OCI-LY3 (cell line): ENCODE measurements around the gene VWA3A.

ENCODE experiments used
- H2AFZ ChIP-seq: fragments of 200-600, 300-600 bp; shearing (Covaris generic); 2 replicates; pipeline ENCODE4 v1.6.0; 2014; ENCODE audit warnings: antibody characterized with exemption, low read depth, low read length
- H3K27ac ChIP-seq: fragments of 200-600, 300-600 bp; sonication (generic); 2 replicates; pipeline ENCODE4 v1.5.1; 2014; ENCODE audit warnings: mild to moderate bottlenecking, low read length, moderate library complexity, mixed read lengths
- H3K27me3 ChIP-seq: fragments of 200-600, 300-600 bp; sonication (generic); 2 replicates; pipeline ENCODE4 v1.6.1; 2014; ENCODE audit warnings: low read depth, low read length, mixed read lengths
- H3K36me3 ChIP-seq: fragments of 200-600, 300-600 bp; sonication (generic); replicated peaks from 2 replicates; pipeline ENCODE3; 2014; ENCODE audit warnings: low read depth, low read length, mixed read lengths
- H3K4me1 ChIP-seq: fragments of 300-600, 200-600 bp; sonication (generic); 2 replicates; pipeline ENCODE4 v1.6.1; 2014; ENCODE audit warnings: low read length, mixed read lengths
- H3K4me2 ChIP-seq: fragments of 200-600, 300-600 bp; sonication (generic); 2 replicates; pipeline ENCODE4 v1.6.1; 2014; ENCODE audit warnings: low read length, mixed read lengths
- H3K4me3 ChIP-seq: fragments of 300-600, 200-600 bp; sonication (generic); 2 replicates; pipeline ENCODE4 v1.5.1; 2014; ENCODE audit warnings: antibody characterized with exemption, mild to moderate bottlenecking, low read length, moderate library complexity
- H3K79me2 ChIP-seq: fragments of 300-600, 200-600 bp; shearing (Covaris generic); 2 replicates; pipeline ENCODE4 v1.6.1; 2014; ENCODE audit warnings: mild to moderate bottlenecking, low read length, mixed read lengths
- H3K9ac ChIP-seq: fragments of 300-600, 200-600 bp; shearing (Covaris generic); 2 replicates; pipeline ENCODE4 v1.6.0; 2014; ENCODE audit warnings: mild to moderate bottlenecking, low read length, moderate library complexity
- H3K9me3 ChIP-seq: fragments of 200-600, 300-600 bp; shearing (Covaris generic); 2 replicates; pipeline ENCODE4 v1.6.1; 2014; ENCODE audit warnings: low read length, mixed read lengths; ENCODE audit not compliant: insufficient read depth
- H4K20me1 ChIP-seq: fragments of 200-600, 300-600 bp; sonication (generic); 2 replicates; pipeline ENCODE4 v1.6.1; 2016; ENCODE audit warnings: low read length, mixed read lengths; ENCODE audit not compliant: insufficient read depth
- EZH2phosphoT487 ChIP-seq: fragments of 200-600 bp; shearing (Covaris generic); IDR thresholded peaks from 2 replicates; pipeline ENCODE4 v1.6.1; 2018; ENCODE audit warnings: antibody characterized with exemption, mixed run types, low read depth
- TF ChIP-seq, protein P1 (sequence below): fragments of 200-600, 300-600 bp; sonication (generic); IDR thresholded peaks from 2 replicates; pipeline ENCODE4 v1.5.1; 2014; ENCODE audit warnings: antibody characterized with exemption, low read length, low read depth

The VWA3A gene

DNA sequence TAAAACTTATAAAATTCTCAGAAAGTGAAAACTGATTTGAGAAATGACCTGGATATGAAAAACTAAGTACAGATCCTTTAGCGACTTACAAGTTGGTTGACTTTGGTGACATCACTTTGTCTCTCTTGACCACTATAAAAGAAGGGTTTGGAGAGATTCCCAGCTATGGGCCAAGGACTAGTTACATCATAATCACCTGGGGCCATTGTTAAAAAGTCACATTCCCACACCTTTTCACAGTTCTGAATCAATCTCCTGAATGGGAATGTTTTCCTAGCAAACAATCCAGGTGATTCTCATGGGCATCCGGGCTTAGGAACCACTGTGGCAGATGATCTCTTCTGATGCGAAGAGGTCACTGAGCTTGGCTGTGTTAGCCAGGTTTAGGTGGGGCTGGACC, 620 bp upstream of the VWA3A start:
- Histone ChIP-seq H3K79me2 (no peaks in the 10 kb centered on the region), H4K20me1 (no peaks in the 10 kb centered on the region), H3K4me2 (no peak overlapping the region), H3K27ac (no peak overlapping the region), H3K4me3 (no peak overlapping the region), H3K9ac (no peak overlapping the region), H3K27me3 (no peaks in the 10 kb centered on the region), H2AFZ (no peak overlapping the region), H3K9me3 (no peaks in the 10 kb centered on the region), H3K4me1 (peaks cover 12% of the 10 kb centered on the region), H3K36me3 (no peaks in the 10 kb centered on the region)
- no peak for TF ChIP-seq EZH2phosphoT487
- TF ChIP-seq, protein P1, sequence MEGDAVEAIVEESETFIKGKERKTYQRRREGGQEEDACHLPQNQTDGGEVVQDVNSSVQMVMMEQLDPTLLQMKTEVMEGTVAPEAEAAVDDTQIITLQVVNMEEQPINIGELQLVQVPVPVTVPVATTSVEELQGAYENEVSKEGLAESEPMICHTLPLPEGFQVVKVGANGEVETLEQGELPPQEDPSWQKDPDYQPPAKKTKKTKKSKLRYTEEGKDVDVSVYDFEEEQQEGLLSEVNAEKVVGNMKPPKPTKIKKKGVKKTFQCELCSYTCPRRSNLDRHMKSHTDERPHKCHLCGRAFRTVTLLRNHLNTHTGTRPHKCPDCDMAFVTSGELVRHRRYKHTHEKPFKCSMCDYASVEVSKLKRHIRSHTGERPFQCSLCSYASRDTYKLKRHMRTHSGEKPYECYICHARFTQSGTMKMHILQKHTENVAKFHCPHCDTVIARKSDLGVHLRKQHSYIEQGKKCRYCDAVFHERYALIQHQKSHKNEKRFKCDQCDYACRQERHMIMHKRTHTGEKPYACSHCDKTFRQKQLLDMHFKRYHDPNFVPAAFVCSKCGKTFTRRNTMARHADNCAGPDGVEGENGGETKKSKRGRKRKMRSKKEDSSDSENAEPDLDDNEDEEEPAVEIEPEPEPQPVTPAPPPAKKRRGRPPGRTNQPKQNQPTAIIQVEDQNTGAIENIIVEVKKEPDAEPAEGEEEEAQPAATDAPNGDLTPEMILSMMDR, result no peak

DNA sequence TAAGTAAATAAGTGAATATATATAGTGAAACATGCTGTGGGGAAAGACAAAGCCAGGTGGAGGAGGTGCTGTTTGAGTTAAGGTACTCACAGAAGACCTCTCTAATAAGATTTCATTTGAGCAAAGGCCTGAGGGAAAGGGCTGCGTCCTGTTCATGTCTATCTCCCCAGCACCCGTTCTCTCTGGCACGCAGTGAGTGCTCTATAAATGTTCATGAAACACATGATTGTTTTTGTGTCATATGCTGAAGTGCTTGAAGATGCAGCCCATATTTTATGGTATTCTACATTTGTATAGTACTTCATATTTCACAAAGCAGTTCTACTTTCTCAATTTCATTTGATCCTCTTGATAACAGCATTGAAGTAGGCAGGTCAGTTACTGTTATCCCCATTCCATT, 990 bp downstream of the VWA3A start:
- no peaks in the 10 kb centered on the region for H3K36me3 ChIP-seq
- H3K27me3 ChIP-seq, result no peaks in the 10 kb centered on the region
- H4K20me1 ChIP-seq, result no peaks in the 10 kb centered on the region
- no peaks in the 10 kb centered on the region for H3K79me2 ChIP-seq
- H2AFZ ChIP-seq, result no peak overlapping the region
- TF ChIP-seq, protein P1, result no peak
- TF ChIP-seq EZH2phosphoT487, result no peak
- peaks cover 12% of the 10 kb centered on the region for H3K4me1 ChIP-seq
- no peak overlapping the region for H3K27ac ChIP-seq
- no peaks in the 10 kb centered on the region for H3K9me3 ChIP-seq
- H3K4me2 ChIP-seq, result peak overlapping the region; percentile 45; the same call in 1 of the 2 replicates
- no peak overlapping the region for H3K9ac ChIP-seq
- no peak overlapping the region for H3K4me3 ChIP-seq

DNA sequence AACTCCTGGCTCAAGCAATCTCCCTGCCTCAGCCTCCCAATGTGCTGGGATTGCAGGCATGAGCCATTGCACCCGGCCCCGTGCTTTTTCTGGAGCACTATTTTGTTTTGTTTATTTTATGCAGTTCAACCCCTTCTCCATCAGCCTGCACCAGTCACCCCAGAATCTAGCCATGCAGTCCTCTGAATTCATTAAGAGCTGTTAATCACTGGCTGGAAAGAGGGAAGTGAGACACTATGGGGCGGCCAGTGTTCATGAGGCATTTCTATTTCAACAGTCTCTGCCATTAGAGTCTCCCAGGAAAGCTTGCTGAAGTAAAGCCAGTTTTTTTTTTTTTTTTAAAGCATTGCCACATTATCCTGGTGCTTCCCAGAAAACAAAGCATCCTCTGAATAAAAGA, 1.7 kb downstream of the VWA3A start:
- Histone ChIP-seq H3K4me2 (peak overlapping the region; percentile 45), H3K9ac (no peak overlapping the region), H3K27me3 (no peaks in the 10 kb centered on the region), H3K9me3 (no peaks in the 10 kb centered on the region), H3K36me3 (no peaks in the 10 kb centered on the region), H3K79me2 (no peaks in the 10 kb centered on the region), H4K20me1 (no peaks in the 10 kb centered on the region), H3K4me1 (peaks cover 17% of the 10 kb centered on the region), H3K27ac (no peak overlapping the region), H2AFZ (no peak overlapping the region), H3K4me3 (0 out of 2 replicates have a peak overlapping the region, but pooled peaks have one; percentile 3)
- TF ChIP-seq, protein P1, result no peak
- TF ChIP-seq EZH2phosphoT487, result no peak

DNA sequence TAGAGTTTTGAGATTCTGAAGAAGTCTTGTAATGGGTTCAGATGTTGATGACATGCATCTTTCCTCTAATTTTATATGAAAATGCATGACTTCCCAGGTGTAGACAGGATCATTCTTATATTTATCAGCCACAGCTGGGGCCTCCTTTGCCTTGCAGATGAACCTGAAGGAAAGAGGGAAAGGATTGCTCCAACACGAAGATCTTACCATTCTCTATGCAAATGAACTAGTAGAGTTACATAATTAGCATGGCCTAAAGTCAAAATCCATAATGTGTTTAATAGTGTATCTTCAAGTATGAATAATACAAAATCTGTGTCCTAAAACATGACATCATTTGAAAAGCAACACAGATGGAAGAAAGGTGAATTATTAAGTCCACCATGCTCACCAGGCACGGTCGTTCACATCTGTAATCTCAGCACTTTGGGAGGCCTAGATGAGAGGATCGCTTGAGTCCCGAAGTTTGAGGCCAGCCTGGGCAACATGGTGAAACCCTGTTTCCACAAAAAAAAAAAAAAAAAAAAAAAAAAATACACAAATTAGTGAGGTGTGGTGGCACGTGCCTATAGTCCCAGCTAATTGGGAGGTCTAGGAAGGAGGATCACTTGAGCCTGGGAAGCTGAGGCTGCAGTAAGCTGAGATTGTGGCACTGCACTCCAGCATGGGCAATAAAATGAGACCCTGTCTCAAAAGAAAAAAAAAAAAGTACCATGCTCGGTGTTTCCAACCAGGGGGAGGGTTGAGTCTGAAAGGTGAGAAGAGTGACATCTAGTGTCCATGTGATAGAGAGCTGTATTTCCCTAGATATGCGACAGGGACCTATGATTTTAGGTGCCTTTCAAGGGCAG, 6.3 kb downstream of the VWA3A start:
- H4K20me1 ChIP-seq, result no peaks in the 10 kb centered on the region
- TF ChIP-seq, protein P1, result peak; percentile 79
- TF ChIP-seq EZH2phosphoT487, result no peak
- H3K79me2 ChIP-seq, result no peaks in the 10 kb centered on the region
- H3K27me3 ChIP-seq, result no peaks in the 10 kb centered on the region
- H3K27ac ChIP-seq, result no peak overlapping the region
- H3K9ac ChIP-seq, result peak overlapping the region; percentile 46
- peak overlapping the region; percentile 71 for H3K4me3 ChIP-seq
- H3K36me3 ChIP-seq, result no peaks in the 10 kb centered on the region
- H2AFZ ChIP-seq, result peak overlapping the region; percentile 82
- H3K4me2 ChIP-seq, result peak overlapping the region; percentile 75
- peaks cover 18% of the 10 kb centered on the region for H3K4me1 ChIP-seq
- no peaks in the 10 kb centered on the region for H3K9me3 ChIP-seq
